ENCODE measurements around the gene LIN7B. TPM values are rescaled to one million over a fixed set of nuclear protein-coding genes. Genes with fewer than 3 reads are reported as not detected.

Gene LIN7B
- total and polyA plus RNA-seq, 2 of the 13 experiments (the other 11 are each of a cell fraction or from before 2014, with no cell fraction given), result 5.3 to 7.6 TPM

- TF ChIP-seq, protein P1, sequence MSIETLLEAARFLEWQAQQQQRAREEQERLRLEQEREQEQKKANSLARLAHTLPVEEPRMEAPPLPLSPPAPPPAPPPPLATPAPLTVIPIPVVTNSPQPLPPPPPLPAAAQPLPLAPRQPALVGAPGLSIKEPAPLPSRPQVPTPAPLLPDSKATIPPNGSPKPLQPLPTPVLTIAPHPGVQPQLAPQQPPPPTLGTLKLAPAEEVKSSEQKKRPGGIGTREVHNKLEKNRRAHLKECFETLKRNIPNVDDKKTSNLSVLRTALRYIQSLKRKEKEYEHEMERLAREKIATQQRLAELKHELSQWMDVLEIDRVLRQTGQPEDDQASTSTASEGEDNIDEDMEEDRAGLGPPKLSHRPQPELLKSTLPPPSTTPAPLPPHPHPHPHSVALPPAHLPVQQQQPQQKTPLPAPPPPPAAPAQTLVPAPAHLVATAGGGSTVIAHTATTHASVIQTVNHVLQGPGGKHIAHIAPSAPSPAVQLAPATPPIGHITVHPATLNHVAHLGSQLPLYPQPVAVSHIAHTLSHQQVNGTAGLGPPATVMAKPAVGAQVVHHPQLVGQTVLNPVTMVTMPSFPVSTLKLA (IDR thresholded peaks at IDR 0.05), result no peak
- no peak for TF ChIP-seq RORA (CRISPR knock-in tag; IDR thresholded peaks at IDR 0.05)
- TF ChIP-seq NFE2L1 (CRISPR knock-in tag; IDR thresholded peaks at IDR 0.05; ENCODE audit: borderline replicate concordance), result no peak
- TF ChIP-seq ZFP90 (CRISPR knock-in tag; IDR thresholded peaks at IDR 0.05; ENCODE audit: borderline replicate concordance), result no peak
- TF ChIP-seq, protein P2, sequence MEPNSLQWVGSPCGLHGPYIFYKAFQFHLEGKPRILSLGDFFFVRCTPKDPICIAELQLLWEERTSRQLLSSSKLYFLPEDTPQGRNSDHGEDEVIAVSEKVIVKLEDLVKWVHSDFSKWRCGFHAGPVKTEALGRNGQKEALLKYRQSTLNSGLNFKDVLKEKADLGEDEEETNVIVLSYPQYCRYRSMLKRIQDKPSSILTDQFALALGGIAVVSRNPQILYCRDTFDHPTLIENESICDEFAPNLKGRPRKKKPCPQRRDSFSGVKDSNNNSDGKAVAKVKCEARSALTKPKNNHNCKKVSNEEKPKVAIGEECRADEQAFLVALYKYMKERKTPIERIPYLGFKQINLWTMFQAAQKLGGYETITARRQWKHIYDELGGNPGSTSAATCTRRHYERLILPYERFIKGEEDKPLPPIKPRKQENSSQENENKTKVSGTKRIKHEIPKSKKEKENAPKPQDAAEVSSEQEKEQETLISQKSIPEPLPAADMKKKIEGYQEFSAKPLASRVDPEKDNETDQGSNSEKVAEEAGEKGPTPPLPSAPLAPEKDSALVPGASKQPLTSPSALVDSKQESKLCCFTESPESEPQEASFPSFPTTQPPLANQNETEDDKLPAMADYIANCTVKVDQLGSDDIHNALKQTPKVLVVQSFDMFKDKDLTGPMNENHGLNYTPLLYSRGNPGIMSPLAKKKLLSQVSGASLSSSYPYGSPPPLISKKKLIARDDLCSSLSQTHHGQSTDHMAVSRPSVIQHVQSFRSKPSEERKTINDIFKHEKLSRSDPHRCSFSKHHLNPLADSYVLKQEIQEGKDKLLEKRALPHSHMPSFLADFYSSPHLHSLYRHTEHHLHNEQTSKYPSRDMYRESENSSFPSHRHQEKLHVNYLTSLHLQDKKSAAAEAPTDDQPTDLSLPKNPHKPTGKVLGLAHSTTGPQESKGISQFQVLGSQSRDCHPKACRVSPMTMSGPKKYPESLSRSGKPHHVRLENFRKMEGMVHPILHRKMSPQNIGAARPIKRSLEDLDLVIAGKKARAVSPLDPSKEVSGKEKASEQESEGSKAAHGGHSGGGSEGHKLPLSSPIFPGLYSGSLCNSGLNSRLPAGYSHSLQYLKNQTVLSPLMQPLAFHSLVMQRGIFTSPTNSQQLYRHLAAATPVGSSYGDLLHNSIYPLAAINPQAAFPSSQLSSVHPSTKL (CRISPR knock-in tag; IDR thresholded peaks at IDR 0.05), result peak; percentile 69
- no peak for TF ChIP-seq CSRNP1 (CRISPR knock-in tag; IDR thresholded peaks at IDR 0.05)
- TF ChIP-seq ZKSCAN8 (CRISPR knock-in tag; IDR thresholded peaks at IDR 0.05; ENCODE audit: borderline replicate concordance), result no peak
- 0 out of 2 replicates have a peak, but pooled peaks have one; percentile 53 for TF ChIP-seq REL (CRISPR knock-in tag; conservative IDR thresholded peaks at IDR 0.05)
- TF ChIP-seq SAFB2 (CRISPR knock-in tag; IDR thresholded peaks at IDR 0.05; ENCODE audit: borderline replicate concordance, low read depth), result no peak
- TF ChIP-seq FOXO1 (CRISPR knock-in tag; IDR thresholded peaks at IDR 0.05), result peak; percentile 57; the same call in 1 of the 2 replicates
- TF ChIP-seq KLF15 (CRISPR knock-in tag; IDR thresholded peaks at IDR 0.05; ENCODE audit: borderline replicate concordance), result 0 out of 2 replicates have a peak, but pooled peaks have one; percentile 68
- TF ChIP-seq, protein P3, sequence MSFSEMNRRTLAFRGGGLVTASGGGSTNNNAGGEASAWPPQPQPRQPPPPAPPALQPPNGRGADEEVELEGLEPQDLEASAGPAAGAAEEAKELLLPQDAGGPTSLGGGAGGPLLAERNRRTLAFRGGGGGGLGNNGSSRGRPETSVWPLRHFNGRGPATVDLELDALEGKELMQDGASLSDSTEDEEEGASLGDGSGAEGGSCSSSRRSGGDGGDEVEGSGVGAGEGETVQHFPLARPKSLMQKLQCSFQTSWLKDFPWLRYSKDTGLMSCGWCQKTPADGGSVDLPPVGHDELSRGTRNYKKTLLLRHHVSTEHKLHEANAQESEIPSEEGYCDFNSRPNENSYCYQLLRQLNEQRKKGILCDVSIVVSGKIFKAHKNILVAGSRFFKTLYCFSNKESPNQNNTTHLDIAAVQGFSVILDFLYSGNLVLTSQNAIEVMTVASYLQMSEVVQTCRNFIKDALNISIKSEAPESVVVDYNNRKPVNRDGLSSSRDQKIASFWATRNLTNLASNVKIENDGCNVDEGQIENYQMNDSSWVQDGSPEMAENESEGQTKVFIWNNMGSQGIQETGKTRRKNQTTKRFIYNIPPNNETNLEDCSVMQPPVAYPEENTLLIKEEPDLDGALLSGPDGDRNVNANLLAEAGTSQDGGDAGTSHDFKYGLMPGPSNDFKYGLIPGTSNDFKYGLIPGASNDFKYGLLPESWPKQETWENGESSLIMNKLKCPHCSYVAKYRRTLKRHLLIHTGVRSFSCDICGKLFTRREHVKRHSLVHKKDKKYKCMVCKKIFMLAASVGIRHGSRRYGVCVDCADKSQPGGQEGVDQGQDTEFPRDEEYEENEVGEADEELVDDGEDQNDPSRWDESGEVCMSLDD (CRISPR knock-in tag; IDR thresholded peaks at IDR 0.05; ENCODE audit: borderline replicate concordance), result peak; percentile 54
- no peak for TF ChIP-seq TBL1XR1 (IDR thresholded peaks at IDR 0.05; ENCODE audit: borderline replicate concordance, low read length, partially characterized antibody)
- 0 out of 2 replicates have a peak, but pooled peaks have one; percentile 36 for TF ChIP-seq PHF20 (CRISPR knock-in tag; IDR thresholded peaks at IDR 0.05)
- TF ChIP-seq ZFX (CRISPR knock-in tag; IDR thresholded peaks at IDR 0.05; ENCODE audit: low read depth), result peak; percentile 85
These were observed 5.5 kb downstream of the LIN7B start, which contains the start of gene PPFIA3 (continued) for GRCh38 chr19:49119411-49120324.

All from HepG2 (cell line).